Tibial nerve (tissue), 4 donors: ENCODE data around the gene COG5. TPM values are rescaled to one million over a fixed set of nuclear protein-coding genes. Genes with fewer than 3 reads are reported as not detected.

Experiments used
- DNase-seq, 2 donors: peaks; one replicate each; pipeline ENCODE4 v3.0.0-alpha.2; 2019; ENCODE audit warnings: low spot score in 2 of 2
- H3K27ac ChIP-seq, 4 donors: fragments of 200-600 bp; sonication (generic) in 3 of 4; one replicate each; pipeline ENCODE4 v1.5.1; 2017 to 2019; ENCODE audit warnings: mild to moderate bottlenecking in 1 of 4
- H3K27me3 ChIP-seq, 2 donors: fragments of 200-600 bp; sonication (generic) in 1 of 2; one replicate each; pipeline versions ENCODE4 v1.5.1 to v1.6.0; 2017 to 2019
- H3K36me3 ChIP-seq, 3 donors: fragments of 200-600 bp; sonication (generic); one replicate each; pipeline ENCODE4 v1.5.1; 2018 to 2019
- H3K4me1 ChIP-seq, 4 donors: fragments of 200-600 bp; sonication (generic) in 3 of 4; one replicate each; pipeline ENCODE4 v1.5.1; 2017 to 2019
- H3K4me3 ChIP-seq, 4 donors: fragments of 200-600 bp; sonication (generic) in 3 of 4; one replicate each; pipeline ENCODE4 v1.5.1; 2017 to 2019; ENCODE audit warnings: mild to moderate bottlenecking in 1 of 4, moderate library complexity in 1 of 4
- H3K9me3 ChIP-seq, 4 donors: fragments of 200-600 bp; sonication (generic) in 3 of 4; one replicate each; pipeline ENCODE4 v1.5.1; 2017 to 2019
- EP300 ChIP-seq, 2 donors: sonication (generic); formaldehyde crosslinking; IDR thresholded peaks; one replicate each; pipeline ENCODE4 v1.6.1; 2017; ENCODE audit warnings: antibody characterized with exemption in 2 of 2, mild to moderate bottlenecking in 1 of 2
- POLR2A ChIP-seq, 2 donors: fragments of 450-650 bp; IDR thresholded peaks; one replicate each; pipeline ENCODE4 v1.6.1; 2017; ENCODE audit warnings: antibody characterized with exemption in 2 of 2, mild to moderate bottlenecking in 2 of 2, moderate library complexity in 2 of 2
- WGBS, 2 donors: methylation state at CpG; one replicate each; pipeline ENCODE4 v1.1.5; 2018; 5-methylcytosine and 5-hydroxymethylcytosine counted together
- total RNA-seq, 4 donors: library from RNA; depleted of rRNA; stranded (reverse); fragments of >200 nt; gene quantifications; one replicate each; pipeline ENCODE4 v1.1.0, GENCODE V29; 2016
- TF ChIP-seq, protein P1 (sequence below), 5 experiments: fragments of 200-600 bp in 3 of 5; fragments of 450-650 bp in 2 of 5; sonication (generic) in 3 of 5; IDR thresholded peaks; one replicate each; pipeline ENCODE4 v1.5.1; 2016 to 2019; ENCODE audit warnings: antibody characterized with exemption in 5 of 5, mild to moderate bottlenecking in 3 of 5, moderate library complexity in 2 of 5

COG5 gene
- total RNA-seq, 4 donors from 2014 or later, result 26.7 to 35.7 (median 32.6) TPM

GRCh38 chr7:107467972-107468371, 95.7 kb downstream of the COG5 start:
- no peaks in the 10 kb centered on the region for H3K27me3 ChIP-seq
- no peak for TF ChIP-seq POLR2A (IDR thresholded peaks at IDR 0.05)
- TF ChIP-seq, protein P1, sequence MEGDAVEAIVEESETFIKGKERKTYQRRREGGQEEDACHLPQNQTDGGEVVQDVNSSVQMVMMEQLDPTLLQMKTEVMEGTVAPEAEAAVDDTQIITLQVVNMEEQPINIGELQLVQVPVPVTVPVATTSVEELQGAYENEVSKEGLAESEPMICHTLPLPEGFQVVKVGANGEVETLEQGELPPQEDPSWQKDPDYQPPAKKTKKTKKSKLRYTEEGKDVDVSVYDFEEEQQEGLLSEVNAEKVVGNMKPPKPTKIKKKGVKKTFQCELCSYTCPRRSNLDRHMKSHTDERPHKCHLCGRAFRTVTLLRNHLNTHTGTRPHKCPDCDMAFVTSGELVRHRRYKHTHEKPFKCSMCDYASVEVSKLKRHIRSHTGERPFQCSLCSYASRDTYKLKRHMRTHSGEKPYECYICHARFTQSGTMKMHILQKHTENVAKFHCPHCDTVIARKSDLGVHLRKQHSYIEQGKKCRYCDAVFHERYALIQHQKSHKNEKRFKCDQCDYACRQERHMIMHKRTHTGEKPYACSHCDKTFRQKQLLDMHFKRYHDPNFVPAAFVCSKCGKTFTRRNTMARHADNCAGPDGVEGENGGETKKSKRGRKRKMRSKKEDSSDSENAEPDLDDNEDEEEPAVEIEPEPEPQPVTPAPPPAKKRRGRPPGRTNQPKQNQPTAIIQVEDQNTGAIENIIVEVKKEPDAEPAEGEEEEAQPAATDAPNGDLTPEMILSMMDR (IDR thresholded peaks at IDR 0.05), result no peak
- no peak for TF ChIP-seq EP300 (IDR thresholded peaks at IDR 0.05)
- H3K4me1 ChIP-seq, result peaks cover 0 to 17% (median 0%) of the 10 kb centered on the region in 4 donors
- H3K27ac ChIP-seq, result no peak overlapping the region
- H3K4me3 ChIP-seq, result no peak overlapping the region
- H3K9me3 ChIP-seq, result no peaks in the 10 kb centered on the region
- 87 to 95% methylated on average over 2 of the region's 2 CpGs for WGBS, 2 donors
- DNase-seq, result no peak
- H3K36me3 ChIP-seq, result no peaks in the 10 kb centered on the region

DNA sequence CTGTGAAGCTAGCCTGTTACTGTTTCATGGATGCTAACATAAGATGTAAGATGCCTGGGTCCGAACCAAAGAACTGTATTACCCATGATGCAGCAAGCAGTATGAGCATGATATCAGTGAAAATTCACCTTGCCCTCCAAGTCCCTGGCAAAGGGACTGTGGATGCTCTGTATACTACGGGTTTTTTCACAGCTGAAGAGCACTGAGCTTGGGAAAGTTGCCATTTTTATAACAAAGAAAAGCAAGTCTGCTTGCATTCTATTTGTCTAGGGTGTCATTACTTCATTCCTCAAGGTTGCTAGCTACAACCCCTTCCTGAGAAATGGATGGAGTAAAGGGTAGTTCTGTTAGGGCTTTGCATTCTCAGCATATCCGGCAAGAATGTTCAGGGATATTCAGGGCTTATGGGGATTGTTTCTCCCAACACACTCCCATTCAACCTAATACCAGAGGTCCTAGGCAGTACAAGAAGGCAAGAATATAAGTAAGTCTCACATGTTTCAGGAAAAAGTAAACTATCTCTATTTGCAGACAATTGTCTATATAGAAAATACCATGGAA, 99.0 kb downstream of the COG5 start:
- no peak overlapping the region for H3K27ac ChIP-seq
- H3K4me1 ChIP-seq, result no peaks in the 10 kb centered on the region
- no peak overlapping the region for H3K4me3 ChIP-seq
- WGBS, 2 donors, result 63 to 68% methylated on average over 3 of the region's 3 CpGs
- no peaks in the 10 kb centered on the region for H3K9me3 ChIP-seq
- no peak for DNase-seq
- TF ChIP-seq EP300 (IDR thresholded peaks at IDR 0.05), result no peak
- TF ChIP-seq, protein P1 (IDR thresholded peaks at IDR 0.05), result no peak
- no peak for TF ChIP-seq POLR2A (IDR thresholded peaks at IDR 0.05)
- H3K36me3 ChIP-seq, result no peaks in the 10 kb centered on the region
- no peaks in the 10 kb centered on the region for H3K27me3 ChIP-seq

GRCh38 chr7:107463139-107464078, 100.3 kb downstream of the COG5 start:
- H3K27me3 ChIP-seq, result no peaks in the 10 kb centered on the region
- WGBS, 2 donors, result 82 to 83% methylated on average over 6 of the region's 6 CpGs
- TF ChIP-seq POLR2A (IDR thresholded peaks at IDR 0.05) (no peak), EP300 (IDR thresholded peaks at IDR 0.05) (no peak)
- TF ChIP-seq, protein P1 (IDR thresholded peaks at IDR 0.05), result peak; percentile 57 to 78 (median 58)
- H3K36me3 ChIP-seq, result peaks cover 0 to 7% (median 0%) of the 10 kb centered on the region in 3 donors
- no peaks in the 10 kb centered on the region for H3K4me1 ChIP-seq
- peak; percentile 16 to 43 for DNase-seq
- no peak overlapping the region for H3K27ac ChIP-seq
- no peak overlapping the region for H3K4me3 ChIP-seq
- H3K9me3 ChIP-seq, result no peaks in the 10 kb centered on the region

DNA sequence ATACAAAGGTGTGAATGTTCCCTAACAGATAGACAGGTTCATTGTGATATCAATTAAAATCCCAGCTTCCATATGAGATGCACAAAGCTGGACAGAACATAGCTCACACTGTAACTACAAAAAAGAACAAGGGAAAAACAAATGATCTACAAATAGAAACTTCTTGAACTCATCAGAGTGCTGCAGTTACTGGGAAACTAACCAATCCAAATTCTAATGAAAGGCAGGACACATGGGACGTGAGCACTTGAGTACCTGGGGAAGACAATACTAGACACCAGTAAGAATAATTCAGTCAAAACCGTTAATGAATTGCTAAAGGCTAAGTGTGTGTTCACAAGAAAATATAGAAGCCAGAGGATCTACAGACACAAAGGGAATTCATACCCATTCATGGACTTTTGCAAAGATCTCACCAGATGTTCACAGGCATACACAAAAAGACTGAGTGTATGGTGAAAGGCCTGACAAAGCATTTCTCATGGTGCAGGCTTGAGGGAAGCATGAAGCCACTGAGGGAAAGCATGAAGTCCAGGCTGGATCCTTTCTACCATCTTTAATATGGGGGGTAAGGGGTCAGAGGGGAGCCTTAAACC, 101.7 kb downstream of the COG5 start:
- Histone ChIP-seq H3K4me3 (no peak overlapping the region), H3K36me3 (peaks cover 0 to 17% (median 0%) of the 10 kb centered on the region in 3 donors), H3K27me3 (no peaks in the 10 kb centered on the region), H3K27ac (no peak overlapping the region), H3K4me1 (no peaks in the 10 kb centered on the region), H3K9me3 (no peaks in the 10 kb centered on the region)
- no peak for TF ChIP-seq EP300 (IDR thresholded peaks at IDR 0.05)
- TF ChIP-seq, protein P1 (IDR thresholded peaks at IDR 0.05), result no peak
- no peak for TF ChIP-seq POLR2A (IDR thresholded peaks at IDR 0.05)
- DNase-seq, result no peak
- WGBS, 2 donors, result 66 to 73% methylated on average over 2 of the region's 2 CpGs
